SKM-1 treated with dmso at 0.1 percent for 144 hours (cell line): ENCODE measurements around the gene VSIG8.

Source experiments
- DNase-seq: peaks from one replicate; lab custom pipeline; 2025; ENCODE audit not compliant: unreplicated experiment; lab: John Stamatoyannopoulos, UW

Gene VSIG8

DNA sequence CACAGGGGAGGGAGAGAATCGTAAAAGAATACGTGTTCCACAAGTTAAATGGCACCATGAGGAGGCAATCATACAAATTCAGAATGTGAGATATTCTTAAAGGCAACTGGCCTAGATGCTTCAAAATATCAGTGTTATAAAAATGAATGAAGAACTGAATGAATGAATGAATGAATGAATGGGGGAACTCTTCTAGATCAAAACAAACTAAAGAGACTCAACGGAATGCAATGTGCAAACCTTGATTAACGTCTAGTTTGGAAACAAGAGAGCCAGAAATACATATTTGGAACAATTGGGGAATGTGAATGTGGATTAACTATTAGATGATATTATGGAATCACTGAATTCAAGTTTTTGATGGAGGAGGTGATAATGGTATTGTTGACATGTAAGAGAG lies 20.7 kb upstream of the VSIG8 start:
- no peak for DNase-seq

DNA sequence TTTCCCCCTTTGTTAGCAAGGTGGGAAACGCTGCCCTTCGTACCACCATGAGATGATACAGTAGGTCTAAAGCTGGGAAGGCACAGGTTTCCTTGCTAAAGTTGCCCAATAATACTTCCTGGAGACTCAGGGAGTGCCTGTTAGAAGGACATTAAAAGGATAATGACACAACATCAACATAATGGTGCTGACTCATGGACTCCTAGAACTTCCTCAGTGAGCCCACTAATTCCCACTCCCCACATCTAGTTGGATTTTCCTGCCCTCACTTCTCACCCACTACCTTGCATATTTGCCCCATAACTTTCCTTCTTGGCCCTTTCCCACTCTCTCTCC lies 20.0 kb upstream of the VSIG8 start:
- DNase-seq: peak; percentile 28

DNA sequence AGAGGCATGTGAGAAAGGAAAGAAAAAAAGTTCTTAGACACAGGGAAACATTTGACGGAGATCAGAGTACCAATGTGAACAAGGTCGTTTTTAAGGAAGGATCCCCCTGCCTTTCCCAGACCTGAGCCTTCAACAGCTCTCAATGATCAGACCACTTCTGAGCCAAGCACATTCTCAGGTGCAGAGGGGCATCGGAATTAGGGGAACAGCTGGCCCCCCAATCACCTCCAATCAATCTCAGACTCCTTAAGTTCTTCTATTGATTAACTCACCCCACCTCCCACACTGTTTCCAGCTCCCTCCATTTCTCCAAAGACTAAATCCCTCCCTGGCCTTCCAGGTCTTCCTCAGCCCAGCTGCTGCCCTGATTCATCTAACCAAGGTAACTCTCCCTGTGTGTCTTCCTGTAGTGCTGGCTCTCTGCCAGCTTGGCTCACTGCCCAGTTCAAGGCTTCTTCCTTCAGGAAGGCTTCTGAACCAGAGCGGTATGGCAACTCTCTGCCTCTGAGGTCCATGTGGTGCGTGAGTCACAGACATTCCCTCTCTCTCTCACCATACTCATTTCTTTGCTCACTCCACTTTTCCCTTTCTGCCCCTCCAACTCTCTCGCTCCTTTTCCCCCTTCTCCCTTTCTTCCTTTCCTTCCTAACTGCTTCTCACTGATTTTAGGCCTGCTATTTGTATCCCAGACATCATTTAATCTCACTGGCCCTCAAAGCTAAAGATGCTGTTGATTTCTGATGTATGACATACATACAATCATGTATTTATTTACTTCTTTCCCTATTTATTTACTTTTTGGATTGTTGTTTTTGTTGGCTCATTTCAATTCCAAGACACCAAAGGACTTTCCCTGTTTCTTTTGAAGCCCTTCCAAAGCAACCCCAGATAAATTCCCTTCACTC lies 19.4 kb upstream of the VSIG8 start:
- peak; percentile 29 for DNase-seq

DNA sequence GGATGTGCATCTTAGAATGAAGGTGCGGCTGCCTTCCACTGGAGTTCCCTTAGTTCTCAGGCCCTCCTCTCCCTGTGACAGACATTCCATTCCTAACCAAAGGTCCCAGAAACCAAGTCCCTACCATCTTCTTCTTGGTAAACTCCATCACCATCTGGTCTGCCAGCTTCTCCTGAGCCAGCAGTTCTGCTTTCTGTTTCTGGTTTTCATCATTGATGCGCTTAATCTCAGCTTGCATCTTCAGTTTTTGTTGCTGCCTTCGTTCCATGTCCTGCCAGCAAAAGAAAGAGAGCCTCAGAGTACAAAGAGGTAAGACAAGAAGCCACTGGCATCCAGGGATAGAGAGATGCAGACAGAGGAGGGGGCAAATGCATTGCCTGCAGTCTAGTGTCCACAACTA lies 18.0 kb upstream of the VSIG8 start:
- peak; percentile 60 for DNase-seq

DNA sequence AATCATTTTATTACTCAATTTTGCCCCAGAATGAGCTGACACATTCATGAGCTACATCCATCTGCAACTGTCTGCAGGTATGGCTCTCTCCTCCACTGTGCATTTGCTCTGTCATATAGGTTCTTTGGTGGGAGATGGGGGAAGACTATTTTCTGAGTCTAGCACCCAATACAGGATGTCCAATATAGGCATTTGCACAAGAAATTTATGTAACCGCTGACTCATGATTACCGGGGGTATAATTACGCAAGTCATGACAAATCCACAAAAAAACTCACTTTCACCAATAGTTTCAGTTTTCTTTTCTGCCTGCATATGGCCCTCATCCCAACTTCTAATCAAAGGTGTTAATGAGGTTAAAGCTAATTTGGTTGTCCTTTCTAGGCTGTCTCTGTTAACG lies 17.5 kb upstream of the VSIG8 start:
- peak; percentile 88 for DNase-seq

DNA sequence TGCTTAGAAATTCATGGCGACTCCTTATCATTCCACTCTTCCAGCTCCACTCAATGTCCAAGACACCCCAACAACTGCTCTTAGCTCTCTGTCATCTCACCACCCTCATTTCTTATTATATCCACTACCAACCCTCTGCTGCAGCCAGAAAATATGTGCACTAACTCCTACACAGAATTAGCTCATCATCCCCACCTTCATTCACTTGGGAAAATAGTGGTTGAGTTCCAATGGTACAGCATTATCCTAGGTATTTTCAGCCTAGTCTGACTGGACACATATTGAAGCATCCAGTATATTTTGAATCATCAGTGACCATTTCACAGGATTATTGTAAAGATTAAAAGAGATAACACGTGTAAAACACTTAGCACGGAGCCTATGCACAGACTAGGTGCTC lies 16.7 kb upstream of the VSIG8 start:
- DNase-seq: no peak

DNA sequence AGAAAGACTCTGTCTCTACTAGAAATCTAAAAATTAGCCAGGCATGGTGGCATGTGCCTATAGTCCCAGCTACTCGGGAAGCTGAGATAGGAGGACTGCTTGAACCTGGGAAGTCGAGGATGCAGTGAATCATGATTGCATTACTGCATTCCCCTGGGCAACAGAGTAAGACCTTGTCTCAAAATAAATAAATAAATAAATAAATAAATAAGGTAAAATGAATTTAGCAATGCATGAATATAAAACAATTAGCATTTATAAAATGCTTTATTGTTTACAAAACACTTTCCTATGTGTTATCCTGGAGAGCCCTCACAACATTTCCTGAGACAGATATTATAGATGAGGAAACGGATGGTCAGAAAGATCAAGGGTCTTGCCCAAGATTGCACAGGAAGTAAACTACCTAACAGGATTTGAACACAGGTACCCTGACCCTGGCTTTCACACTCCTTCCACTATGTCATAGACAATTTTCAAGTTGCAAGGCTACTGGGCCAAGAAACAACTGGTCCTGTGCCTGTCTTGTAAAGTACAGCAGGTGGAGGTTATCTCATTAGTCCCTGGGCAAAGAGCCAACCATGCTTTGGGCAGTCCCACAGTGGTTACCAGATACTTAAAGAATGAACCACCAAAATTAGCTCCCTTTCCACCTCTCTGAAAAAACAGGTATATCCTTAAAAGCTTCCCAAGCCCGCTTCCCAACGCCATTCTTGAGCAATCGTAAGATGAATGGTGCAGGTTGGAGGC lies 15.4 kb upstream of the VSIG8 start:
- DNase-seq: no peak

DNA sequence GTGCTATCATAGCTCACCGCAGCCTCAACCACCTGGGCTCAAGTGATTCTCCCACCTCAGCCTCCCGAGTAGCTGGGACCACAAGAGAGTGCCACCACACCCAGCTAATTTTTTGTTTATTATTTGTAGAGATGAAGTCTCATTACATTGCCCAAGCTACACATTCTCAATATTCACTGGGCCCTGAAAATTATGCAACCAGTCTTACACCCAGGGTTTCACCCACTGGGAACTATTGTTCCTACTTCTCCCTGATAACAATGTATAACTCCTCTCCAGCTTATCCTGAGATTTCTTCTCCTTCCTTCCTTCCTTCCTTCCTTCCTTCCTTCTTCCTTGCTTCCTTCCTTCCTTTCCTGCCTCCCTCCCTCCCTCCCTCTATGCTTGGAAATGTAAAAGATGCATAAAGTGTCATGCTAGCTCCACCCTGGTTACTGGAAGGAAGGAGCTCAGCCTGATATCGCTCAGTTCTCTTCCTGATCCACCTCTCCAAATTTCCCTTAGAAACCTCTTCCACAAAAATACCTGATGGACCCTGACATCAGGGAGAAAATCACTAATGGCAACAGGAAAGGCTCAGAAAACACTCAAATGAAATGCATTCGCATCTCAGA lies 11.2 kb upstream of the VSIG8 start:
- DNase-seq: no peak

DNA sequence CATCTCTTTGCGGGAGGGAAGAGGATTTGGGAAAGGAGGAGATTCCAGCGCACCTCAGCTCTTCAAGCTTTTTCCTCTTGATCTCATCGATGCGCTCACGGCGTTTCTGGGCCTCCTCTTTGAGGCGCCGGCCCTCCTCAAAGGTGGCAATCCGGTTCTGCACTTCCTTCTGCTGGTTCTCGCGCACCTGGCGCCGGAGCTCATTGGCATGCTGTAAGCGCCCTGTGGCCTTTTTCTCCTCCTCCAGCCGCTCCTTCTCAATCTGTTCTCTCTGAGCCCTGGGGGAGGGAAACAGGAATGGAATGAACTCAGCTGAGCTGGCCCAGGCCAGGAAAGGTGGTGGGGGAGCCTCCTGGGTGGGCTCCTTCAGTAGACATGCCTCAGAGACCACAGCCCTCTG lies 10.4 kb upstream of the VSIG8 start:
- no peak for DNase-seq

DNA sequence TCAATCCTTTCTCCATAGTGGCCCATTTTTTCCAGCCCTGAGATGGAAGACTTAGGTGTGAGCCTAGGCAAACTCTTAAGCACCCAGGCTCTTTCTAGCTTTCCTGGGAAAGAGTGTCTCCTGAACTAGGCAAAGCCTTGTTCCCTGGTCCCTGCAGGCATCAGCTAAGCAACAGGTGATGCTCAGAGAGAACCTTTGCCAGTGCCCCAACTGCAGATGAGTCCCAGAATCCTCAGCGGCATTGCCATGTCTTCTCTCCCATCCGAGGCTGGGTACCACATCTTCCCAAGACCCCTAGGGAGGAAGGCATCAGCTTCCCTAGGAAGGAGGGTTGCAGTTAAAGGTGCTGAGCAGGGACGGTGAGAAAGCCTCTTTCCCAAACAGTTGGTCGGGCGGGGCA lies 8.2 kb upstream of the VSIG8 start:
- no peak for DNase-seq

DNA sequence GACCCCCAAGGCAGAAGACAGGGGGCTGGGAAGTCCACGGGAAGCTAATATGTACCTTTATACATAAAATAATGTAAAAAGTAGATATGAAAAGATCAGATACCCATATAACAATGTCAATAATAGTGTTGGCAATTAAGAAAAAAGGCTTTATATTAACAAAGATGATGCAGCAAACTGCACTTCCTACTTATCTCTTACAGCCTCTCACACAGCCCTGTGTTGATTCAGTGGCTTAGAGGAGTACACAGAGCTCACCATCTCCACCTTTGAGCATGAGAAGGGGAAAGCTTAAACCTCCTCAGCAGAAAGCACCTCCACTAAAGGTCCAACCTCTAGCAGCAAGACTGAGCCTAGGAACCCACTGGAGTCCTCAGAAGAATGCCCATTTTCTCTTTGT lies 7.2 kb upstream of the VSIG8 start:
- no peak for DNase-seq

DNA sequence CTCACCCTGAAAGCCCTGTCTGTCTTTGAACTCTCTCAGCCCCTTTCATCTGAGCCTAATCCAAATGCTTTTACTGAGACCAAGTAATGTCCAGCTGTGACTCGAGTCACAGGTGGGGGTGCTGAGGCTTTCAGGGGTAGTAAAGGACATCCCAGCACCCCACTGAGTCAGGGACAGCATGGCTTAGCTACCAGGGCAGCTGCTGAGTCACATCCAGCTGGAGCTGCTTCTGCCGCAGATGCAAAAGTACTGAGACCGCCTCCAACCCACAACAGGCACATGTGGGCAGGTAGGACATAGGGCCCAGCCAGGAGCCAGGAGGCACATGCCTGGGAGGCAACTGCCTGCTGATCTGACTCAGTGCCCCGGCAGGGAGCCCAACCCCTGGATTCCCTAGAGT lies 6.7 kb upstream of the VSIG8 start:
- DNase-seq: no peak

DNA sequence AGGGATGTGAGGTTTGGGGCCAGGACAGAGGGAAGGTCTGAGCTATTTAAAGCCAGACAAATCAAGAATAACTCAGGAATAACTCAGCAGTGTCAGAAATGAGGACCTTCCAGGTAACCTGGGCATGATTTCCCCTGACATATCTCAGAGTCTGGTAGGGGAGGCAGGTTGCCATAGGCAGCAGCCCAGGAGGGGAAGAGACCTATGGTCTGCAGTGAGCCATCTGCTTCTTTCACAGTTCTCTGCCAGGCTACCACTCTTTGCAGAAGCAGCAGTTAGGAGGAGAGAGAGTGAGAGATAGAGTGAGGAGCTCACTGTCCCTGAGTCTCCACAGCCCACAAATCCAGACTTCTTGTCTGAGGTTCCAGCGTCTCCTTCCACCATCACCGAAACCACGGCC lies 6.3 kb upstream of the VSIG8 start:
- DNase-seq: no peak

DNA sequence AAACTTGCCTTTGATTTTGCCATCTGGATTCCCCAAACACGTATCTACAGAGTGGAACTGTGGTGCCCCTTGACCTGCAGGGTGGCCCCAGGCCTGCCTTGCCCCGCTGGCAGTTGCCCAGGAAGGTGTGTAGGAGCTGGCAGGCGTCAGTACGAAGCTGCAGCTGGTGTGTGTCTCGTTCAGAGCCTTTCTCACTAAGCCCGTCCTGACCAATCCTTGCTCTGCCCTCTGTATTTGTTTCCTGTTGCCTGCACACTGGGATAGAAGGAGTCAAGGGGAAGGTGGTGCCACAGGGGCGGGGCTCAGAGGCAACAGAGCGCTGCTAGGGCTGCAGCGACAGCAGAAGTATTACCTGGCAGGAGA lies 5.2 kb upstream of the VSIG8 start:
- no peak for DNase-seq

DNA sequence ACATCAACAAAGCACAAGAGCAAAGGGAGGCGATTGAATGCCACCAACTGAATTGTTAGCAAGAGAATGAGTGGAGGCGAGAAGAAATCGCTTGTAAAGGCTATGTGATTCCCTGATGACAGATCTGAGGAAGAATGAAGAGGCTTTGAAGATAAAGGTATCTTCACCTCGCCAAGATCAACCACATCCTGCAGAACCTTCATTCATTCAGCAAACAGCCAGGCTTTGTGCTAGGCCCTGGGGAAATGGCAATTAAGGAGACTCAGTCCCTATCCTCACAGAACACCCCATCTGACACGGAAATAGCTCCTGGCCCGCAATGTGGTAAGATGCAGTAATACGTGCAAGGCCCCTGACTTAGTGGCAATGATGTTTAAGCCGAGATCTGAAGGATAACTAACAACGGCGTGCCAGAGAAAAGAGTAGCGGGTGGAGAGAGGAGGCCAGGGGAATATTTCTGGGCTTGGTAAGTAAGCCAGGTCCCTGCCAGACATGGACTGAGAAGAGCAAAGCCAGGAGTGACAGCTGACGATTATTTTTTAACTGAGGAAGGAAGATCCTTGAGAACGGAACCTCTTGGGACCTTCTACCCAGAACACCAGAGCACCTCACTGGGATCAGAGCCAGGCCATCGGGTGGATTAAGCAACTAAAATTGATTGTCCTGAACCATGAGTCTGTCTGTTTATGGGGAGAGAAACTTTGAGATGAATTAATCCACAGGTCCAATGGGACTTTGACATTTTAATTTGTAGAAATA lies 4.6 kb upstream of the VSIG8 start:
- DNase-seq: no peak

DNA sequence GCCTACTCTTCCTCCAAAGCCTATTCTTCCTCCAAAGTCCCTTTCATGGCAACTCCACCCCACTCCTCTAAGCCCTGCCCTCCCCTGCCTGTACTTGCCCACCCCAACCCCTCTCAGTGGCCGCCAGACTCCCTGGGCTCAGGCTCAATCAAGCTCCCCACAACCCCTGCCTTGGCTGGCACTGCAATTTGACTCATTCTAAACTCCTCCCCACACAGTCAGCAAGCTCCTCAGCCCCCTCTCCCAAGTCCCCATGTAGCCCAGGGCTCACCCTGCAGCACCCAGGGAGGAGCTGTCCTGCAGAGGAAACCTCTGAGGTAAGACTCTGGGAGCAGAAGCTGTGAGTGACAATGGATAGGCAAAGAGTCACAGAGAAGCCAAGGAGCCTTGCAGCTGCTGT lies 3.6 kb upstream of the VSIG8 start:
- DNase-seq: no peak

DNA sequence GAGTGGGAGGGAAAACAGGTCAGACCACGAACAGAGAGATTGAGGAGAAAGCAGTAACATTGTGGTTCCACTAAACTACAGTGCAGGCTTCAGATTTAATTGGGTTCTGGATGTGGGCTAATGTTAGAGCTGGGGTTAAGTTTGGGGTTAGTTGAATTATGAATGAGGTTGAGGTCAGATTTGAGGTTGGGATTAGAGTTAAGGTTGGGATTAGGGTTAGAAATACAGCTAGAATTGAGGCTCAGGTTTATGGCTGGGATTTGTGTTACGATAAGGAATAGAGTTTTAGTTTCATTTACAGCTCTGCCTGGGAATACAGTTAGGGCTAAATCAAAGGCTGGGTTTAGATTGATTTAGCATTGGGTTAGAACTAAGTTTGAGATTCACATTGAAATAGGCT lies 1.8 kb upstream of the VSIG8 start:
- DNase-seq: no peak

DNA sequence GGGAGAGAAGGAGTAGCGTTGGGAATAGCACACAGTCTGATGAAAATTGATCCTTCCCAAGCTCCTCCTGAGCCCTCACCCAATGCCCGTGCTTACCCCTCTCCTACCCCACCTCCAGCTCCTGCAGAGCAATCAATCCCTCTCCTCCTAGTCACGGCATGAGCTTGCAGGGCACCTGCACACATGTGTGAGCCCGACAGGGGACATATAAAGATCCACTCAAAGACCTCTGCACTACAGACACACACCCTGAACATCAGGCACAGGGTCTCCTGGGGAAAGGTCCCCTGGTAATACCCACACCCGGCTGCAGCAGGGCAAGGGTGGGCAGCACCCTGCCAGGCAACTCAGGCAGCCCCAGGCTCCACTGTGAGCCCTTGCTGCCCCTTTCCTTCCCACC lies 426 bp downstream of the VSIG8 start:
- DNase-seq: no peak

DNA sequence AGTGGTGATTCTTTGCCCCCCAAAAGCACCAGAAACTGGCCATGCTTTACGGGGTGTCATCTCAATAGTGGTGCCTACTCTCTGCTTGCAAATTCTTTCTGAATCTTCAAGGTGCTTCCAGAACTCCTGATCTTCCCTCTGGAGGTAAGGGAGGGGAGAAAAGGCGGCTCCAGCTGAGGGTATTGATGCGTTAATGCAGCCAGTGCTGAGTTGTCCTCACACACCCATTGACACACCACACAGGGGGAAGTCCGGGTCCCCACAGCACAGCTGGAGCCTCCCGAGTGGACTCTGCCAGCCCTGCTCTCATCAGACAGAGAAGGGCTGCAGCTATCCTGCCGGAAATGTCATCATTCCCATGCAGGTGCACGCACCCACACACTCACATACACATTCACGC lies 1.2 kb downstream of the VSIG8 start:
- DNase-seq: no peak

DNA sequence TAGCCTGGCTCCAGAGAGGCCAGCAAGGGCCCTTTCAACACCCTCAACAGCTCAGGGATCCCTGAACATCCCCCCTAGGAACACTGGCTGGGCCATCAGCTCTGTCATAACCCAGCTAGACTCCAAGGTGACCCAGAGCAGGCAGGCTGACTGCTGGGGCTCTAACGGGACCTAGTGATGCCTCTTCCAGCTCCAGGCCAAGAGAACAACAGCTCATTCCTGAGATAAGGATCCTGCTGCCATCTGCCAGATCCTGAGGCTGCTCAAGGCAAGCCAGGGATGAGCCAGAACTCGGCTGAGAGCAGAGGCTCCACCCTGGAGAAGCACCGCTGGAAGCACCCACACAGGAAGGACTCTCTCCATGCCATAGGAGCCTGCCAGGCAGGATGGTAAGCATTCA lies 2.0 kb downstream of the VSIG8 start:
- no peak for DNase-seq

DNA sequence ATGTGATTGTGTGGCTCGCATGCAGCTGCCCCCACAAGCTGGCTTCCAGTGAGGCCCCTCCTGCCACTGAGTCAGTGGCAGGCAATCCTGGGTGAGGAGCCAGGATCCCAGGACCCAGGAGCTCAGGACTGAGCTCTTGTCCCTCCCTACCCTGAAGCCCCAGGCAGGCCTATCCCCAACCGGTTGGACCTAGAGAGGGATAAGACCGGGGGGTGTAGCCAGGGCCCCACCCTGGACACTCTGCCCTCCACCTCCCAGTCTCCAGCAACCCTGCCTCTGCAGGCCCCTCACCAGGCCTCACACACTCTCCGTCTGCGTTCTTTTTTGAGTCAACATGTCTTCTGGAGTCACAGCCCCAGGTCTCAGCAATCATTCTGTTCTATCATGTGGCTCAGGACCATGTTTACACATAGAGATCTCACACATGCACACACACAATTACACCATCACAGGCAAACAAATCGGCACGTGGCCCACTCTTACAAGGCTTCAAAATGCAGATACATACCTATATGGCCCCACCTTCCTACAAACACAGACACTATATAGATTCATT lies 2.6 kb downstream of the VSIG8 start:
- no peak for DNase-seq
